HAP-1 (cell line): ENCODE data around the gene MTG2.

Source experiments
- DNase-seq, 2 experiments: peaks; one replicate each; pipeline ENCODE4 v3.0.0-alpha.2; 2016 to 2020; ENCODE audit warnings: low spot score in 2 of 2
- H3K27me3 ChIP-seq: fragments of 250-450 bp; sonication (Bioruptor Pico); 2 replicates; pipeline ENCODE4 v1.5.1; 2020; ENCODE audit warnings: low read depth, mild to moderate bottlenecking, moderate library complexity
- H3K36me3 ChIP-seq: fragments of 250-450 bp; sonication (Bioruptor Pico); replicated peaks from 2 replicates; pipeline ENCODE4 v1.5.1; 2020; ENCODE audit warnings: mild to moderate bottlenecking
- H3K4me1 ChIP-seq: fragments of 250-450 bp; sonication (Bioruptor Pico); 2 replicates; pipeline ENCODE4 v1.5.1; 2020; ENCODE audit warnings: mild to moderate bottlenecking
- H3K4me3 ChIP-seq: fragments of 250-450 bp; sonication (Bioruptor Pico); 2 replicates; pipeline ENCODE4 v1.5.1; 2020; ENCODE audit warnings: mild to moderate bottlenecking, moderate library complexity
- H3K9me3 ChIP-seq: fragments of 250-450 bp; sonication (Bioruptor Pico); 2 replicates; pipeline ENCODE4 v1.5.1; 2020; ENCODE audit warnings: mild to moderate bottlenecking, moderate library complexity
- in situ Hi-C: fragments of 300-500 bp; cut with MboI; formaldehyde crosslinking; loops from 3 replicates; pipeline ENCODE4 v1.14.3; 2020; ENCODE audit warnings: low sequenced_read_pairs, inconsistent platforms, mixed read lengths

The MTG2 gene

GRCh38 chr20:62225820-62226635 is 43.2 kb downstream of the MTG2 start:
- H3K4me1 ChIP-seq, result no peaks in the 10 kb centered on the region
- peaks cover 41% of the 10 kb centered on the region for H3K27me3 ChIP-seq
- H3K36me3 ChIP-seq, result no peaks in the 10 kb centered on the region
- in situ Hi-C loops, result no loop called here
- no peak overlapping the region for H3K4me3 ChIP-seq
- H3K9me3 ChIP-seq, result no peaks in the 10 kb centered on the region
- no peak for DNase-seq

GRCh38 chr20:62226707-62227590 is 44.1 kb downstream of the MTG2 start:
- peaks cover 33% of the 10 kb centered on the region for H3K27me3 ChIP-seq
- no peaks in the 10 kb centered on the region for H3K9me3 ChIP-seq
- no peak for DNase-seq
- in situ Hi-C loops, result no loop called here
- H3K4me1 ChIP-seq, result no peaks in the 10 kb centered on the region
- no peak overlapping the region for H3K4me3 ChIP-seq
- no peaks in the 10 kb centered on the region for H3K36me3 ChIP-seq

GRCh38 chr20:62227591-62227976 is 44.8 kb downstream of the MTG2 start:
- in situ Hi-C loops, result no loop called here
- Histone ChIP-seq H3K27me3 (peaks cover 28% of the 10 kb centered on the region), H3K4me1 (no peaks in the 10 kb centered on the region), H3K36me3 (no peaks in the 10 kb centered on the region), H3K9me3 (no peaks in the 10 kb centered on the region), H3K4me3 (no peak overlapping the region)
- DNase-seq, result no peak

GRCh38 chr20:62227977-62228958 is 45.4 kb downstream of the MTG2 start:
- Histone ChIP-seq H3K27me3 (peaks cover 21% of the 10 kb centered on the region), H3K36me3 (no peaks in the 10 kb centered on the region)

GRCh38 chr20:62228982-62229545 is 46.2 kb downstream of the MTG2 start:
- Histone ChIP-seq H3K4me3 (no peak overlapping the region), H3K36me3 (no peaks in the 10 kb centered on the region), H3K27me3 (peaks cover 21% of the 10 kb centered on the region), H3K4me1 (no peaks in the 10 kb centered on the region), H3K9me3 (no peaks in the 10 kb centered on the region)
- no peak for DNase-seq
- in situ Hi-C loops, result no loop called here

More at GRCh38 chr20:62227977-62228958, 45.4 kb downstream of the MTG2 start:
- H3K4me3 ChIP-seq, result no peak overlapping the region
- no peaks in the 10 kb centered on the region for H3K4me1 ChIP-seq
- no peaks in the 10 kb centered on the region for H3K9me3 ChIP-seq
- in situ Hi-C loops, result no loop called here
- no peak for DNase-seq

- no peak for DNase-seq
- Histone ChIP-seq H3K27me3 (peaks cover 21% of the 10 kb centered on the region), H3K4me1 (no peaks in the 10 kb centered on the region), H3K9me3 (no peaks in the 10 kb centered on the region), H3K36me3 (no peaks in the 10 kb centered on the region), H3K4me3 (no peak overlapping the region)
- in situ Hi-C loops, result no loop called here
Observed at GRCh38 chr20:62229667-62230066, 46.8 kb downstream of the MTG2 start.

GRCh38 chr20:62230276-62230675 is 47.4 kb downstream of the MTG2 start:
- Histone ChIP-seq H3K27me3 (peaks cover 15% of the 10 kb centered on the region), H3K4me1 (no peaks in the 10 kb centered on the region), H3K9me3 (no peaks in the 10 kb centered on the region), H3K36me3 (no peaks in the 10 kb centered on the region), H3K4me3 (no peak overlapping the region)
- DNase-seq, result no peak
- in situ Hi-C loops, result no loop called here

- Histone ChIP-seq H3K27me3 (peaks cover 13% of the 10 kb centered on the region), H3K36me3 (no peaks in the 10 kb centered on the region), H3K4me3 (no peak overlapping the region), H3K9me3 (no peaks in the 10 kb centered on the region), H3K4me1 (no peaks in the 10 kb centered on the region)
- in situ Hi-C loops, result no loop called here
- DNase-seq, result no peak
Observed at GRCh38 chr20:62230696-62231095, 47.9 kb downstream of the MTG2 start.

GRCh38 chr20:62231292-62231691 is 48.5 kb downstream of the MTG2 start:
- Histone ChIP-seq H3K4me1 (no peaks in the 10 kb centered on the region), H3K4me3 (no peak overlapping the region), H3K36me3 (no peaks in the 10 kb centered on the region), H3K27me3 (peaks cover 7% of the 10 kb centered on the region; the same call in 1 of the 2 replicates), H3K9me3 (no peaks in the 10 kb centered on the region)
- in situ Hi-C loops, result no loop called here
- DNase-seq, result no peak

- H3K9me3 ChIP-seq, result no peaks in the 10 kb centered on the region
- H3K27me3 ChIP-seq, result peaks cover under 1% of the 10 kb centered on the region; the same call in 1 of the 2 replicates
- no peak overlapping the region for H3K4me3 ChIP-seq
- in situ Hi-C loops, result no loop called here
- no peaks in the 10 kb centered on the region for H3K36me3 ChIP-seq
- no peaks in the 10 kb centered on the region for H3K4me1 ChIP-seq
- no peak for DNase-seq
Observed at GRCh38 chr20:62232194-62232593, 49.4 kb downstream of the MTG2 start.

GRCh38 chr20:62232770-62233645 is 50.2 kb downstream of the MTG2 start:
- DNase-seq, result no peak
- H3K4me3 ChIP-seq, result no peak overlapping the region
- H3K4me1 ChIP-seq, result peaks cover 4% of the 10 kb centered on the region; the same call in 1 of the 2 replicates
- in situ Hi-C loops, result no loop called here
- no peaks in the 10 kb centered on the region for H3K36me3 ChIP-seq
- no peaks in the 10 kb centered on the region for H3K27me3 ChIP-seq
- no peaks in the 10 kb centered on the region for H3K9me3 ChIP-seq

- Histone ChIP-seq H3K9me3 (no peaks in the 10 kb centered on the region), H3K36me3 (no peaks in the 10 kb centered on the region), H3K4me1 (peaks cover 4% of the 10 kb centered on the region; the same call in 1 of the 2 replicates), H3K4me3 (no peak overlapping the region), H3K27me3 (no peaks in the 10 kb centered on the region)
- in situ Hi-C loops, result no loop called here
- no peak for DNase-seq
Observed at GRCh38 chr20:62233684-62234083, 50.9 kb downstream of the MTG2 start.
